H9 (cell line): ENCODE results near the gene UBE4B. TPM values are rescaled to one million over a fixed set of nuclear protein-coding genes. Genes with fewer than 3 reads are reported as not detected.

Source experiments
- DNase-seq: peaks from one replicate; pipeline ENCODE4 v3.0.0-alpha.2; 2017
- H2AFZ ChIP-seq: one replicate; pipeline ENCODE4 v1.6.1; 2013; ENCODE audit warnings: mild to moderate bottlenecking, low read length, control low read depth, moderate library complexity
- H2AK5ac ChIP-seq: 2 replicates; pipeline ENCODE4 v1.6.1; 2013; ENCODE audit warnings: low read length, control low read depth, mixed read lengths; ENCODE audit not compliant: insufficient read length
- H2BK120ac ChIP-seq: one replicate; pipeline ENCODE4 v1.6.1; 2013; ENCODE audit warnings: low read depth, mild to moderate bottlenecking, low read length, control low read depth, inconsistent platforms; ENCODE audit not compliant: poor library complexity, severe bottlenecking
- H2BK12ac ChIP-seq: 2 replicates; pipeline ENCODE4 v1.6.1; 2013; ENCODE audit warnings: low read length, control low read depth, mixed read lengths, low read depth; ENCODE audit not compliant: insufficient read length
- H2BK15ac ChIP-seq: 2 replicates; pipeline ENCODE4 v1.6.1; 2013; ENCODE audit warnings: low read depth, low read length, control low read depth
- H2BK20ac ChIP-seq: one replicate; pipeline ENCODE4 v1.6.1; 2013; ENCODE audit warnings: low read depth, mild to moderate bottlenecking, low read length, control low read depth, inconsistent platforms; ENCODE audit not compliant: poor library complexity, severe bottlenecking
- H2BK5ac ChIP-seq: 2 replicates; pipeline ENCODE4 v1.6.1; 2013; ENCODE audit warnings: low read length, control low read depth, mixed read lengths; ENCODE audit not compliant: insufficient read length
- H3K14ac ChIP-seq: 2 replicates; pipeline ENCODE4 v1.6.1; 2013; ENCODE audit warnings: low read length, control low read depth; ENCODE audit not compliant: insufficient read depth
- H3K18ac ChIP-seq: 2 replicates; pipeline ENCODE4 v1.6.1; 2013; ENCODE audit warnings: low read depth, mild to moderate bottlenecking, mixed read lengths, low read length, control low read depth; ENCODE audit not compliant: insufficient read length
- H3K23ac ChIP-seq: 2 replicates; pipeline ENCODE4 v1.6.1; 2013; ENCODE audit warnings: low read length, control low read depth, mixed read lengths, low read depth; ENCODE audit not compliant: insufficient read length
- H3K23me2 ChIP-seq: 2 replicates; pipeline ENCODE4 v1.6.1; 2013; ENCODE audit warnings: low read depth, mild to moderate bottlenecking, mixed read lengths, low read length, control low read depth; ENCODE audit not compliant: insufficient read length, poor library complexity, severe bottlenecking
- H3K27ac ChIP-seq: 2 replicates; pipeline ENCODE4 v1.5.1; 2013; ENCODE audit warnings: low read length, control low read depth, mixed read lengths, low read depth; ENCODE audit not compliant: insufficient read length
- H3K27me3 ChIP-seq: 2 replicates; pipeline ENCODE4 v1.6.1; 2013; ENCODE audit warnings: low read length, control low read depth, inconsistent platforms; ENCODE audit not compliant: insufficient read depth
- H3K4ac ChIP-seq: 2 replicates; pipeline ENCODE4 v1.6.1; 2013; ENCODE audit warnings: low read depth, mild to moderate bottlenecking, control low read depth, inconsistent platforms, low read length, moderate library complexity
- H3K4me1 ChIP-seq: 2 replicates; pipeline ENCODE4 v1.6.1; 2013; ENCODE audit warnings: low read length, control low read depth, inconsistent platforms; ENCODE audit not compliant: insufficient read depth
- H3K4me2 ChIP-seq: 2 replicates; pipeline ENCODE4 v1.6.1; 2013; ENCODE audit warnings: low read length, control low read depth, mixed read lengths; ENCODE audit not compliant: insufficient read length, insufficient read depth
- H3K56ac ChIP-seq: 2 replicates; pipeline ENCODE4 v1.6.1; 2013; ENCODE audit warnings: low read depth, mild to moderate bottlenecking, mixed read lengths, low read length, control low read depth; ENCODE audit not compliant: insufficient read length
- H3K79me1 ChIP-seq: 2 replicates; pipeline ENCODE4 v1.6.1; 2013; ENCODE audit warnings: low read depth, mild to moderate bottlenecking, moderate library complexity, low read length, control low read depth, inconsistent platforms; ENCODE audit not compliant: insufficient read depth, poor library complexity, severe bottlenecking
- H3K79me2 ChIP-seq: 2 replicates; pipeline ENCODE4 v1.6.1; 2013; ENCODE audit warnings: low read length, control low read depth, inconsistent platforms; ENCODE audit not compliant: insufficient read depth
- H3K9ac ChIP-seq: 2 replicates; pipeline ENCODE4 v1.6.1; 2013; ENCODE audit warnings: low read length, control low read depth, mixed read lengths; ENCODE audit not compliant: insufficient read length; ENCODE audit errors: extremely low read depth
- H3K9me3 ChIP-seq: one replicate; pipeline ENCODE4 v1.6.1; 2013; ENCODE audit warnings: low read depth, low read length, inconsistent platforms; ENCODE audit not compliant: control insufficient read depth
- H3T11ph ChIP-seq: one replicate; pipeline ENCODE4 v1.6.1; 2013; ENCODE audit warnings: mild to moderate bottlenecking, low read length, control low read depth, inconsistent platforms
- H4K20me1 ChIP-seq: one replicate; pipeline ENCODE4 v1.6.1; 2013; ENCODE audit not compliant: control insufficient read depth, insufficient read length, insufficient read depth
- H4K5ac ChIP-seq: 2 replicates; pipeline ENCODE4 v1.6.1; 2013; ENCODE audit warnings: low read depth, mild to moderate bottlenecking, mixed read lengths, low read length, control low read depth; ENCODE audit not compliant: insufficient read length
- H4K8ac ChIP-seq: replicated peaks from 2 replicates; pipeline ENCODE4 v1.6.1; 2013; ENCODE audit warnings: low read length, control low read depth, mixed read lengths, low read depth; ENCODE audit not compliant: insufficient read length
- H4K91ac ChIP-seq: 2 replicates; pipeline ENCODE4 v1.6.1; 2013; ENCODE audit warnings: low read depth, mild to moderate bottlenecking, moderate library complexity, mixed read lengths, low read length, control low read depth; ENCODE audit not compliant: insufficient read length
- H3K27ac Mint-ChIP-seq, 3 experiments: 2 replicates in 2 of 3; 3 replicates in 1 of 3; pipeline ENCODE4 v1.8.0; 2020 to 2021; ENCODE audit warnings: mixed read lengths in 3 of 3, mild to moderate bottlenecking in 1 of 3, moderate library complexity in 1 of 3
- H3K27me3 Mint-ChIP-seq: 2 replicates; pipeline ENCODE4 v1.8.0; 2021; ENCODE audit warnings: low read depth, mild to moderate bottlenecking, moderate library complexity, mixed read lengths
- H3K36me3 Mint-ChIP-seq, 3 experiments: 2 replicates in 2 of 3; 3 replicates in 1 of 3; pipeline ENCODE4 v1.8.0; 2020 to 2021; ENCODE audit warnings: low read depth in 3 of 3, mixed read lengths in 3 of 3; ENCODE audit not compliant: insufficient read depth in 1 of 3
- H3K4me1 Mint-ChIP-seq, 2 experiments: 2 replicates each; pipeline ENCODE4 v1.8.0; 2020; ENCODE audit warnings: mixed read lengths in 2 of 2
- H3K4me3 Mint-ChIP-seq, 2 experiments: 2 replicates in 1 of 2; 3 replicates in 1 of 2; pipeline ENCODE4 v1.8.0; 2020 to 2021; ENCODE audit warnings: mild to moderate bottlenecking in 2 of 2, mixed read lengths in 2 of 2, moderate library complexity in 1 of 2
- H3K9me3 Mint-ChIP-seq, 2 experiments: 2 replicates in 1 of 2; 3 replicates in 1 of 2; pipeline ENCODE4 v1.8.0; 2020; ENCODE audit warnings: mild to moderate bottlenecking in 2 of 2, mixed read lengths in 2 of 2, moderate library complexity in 1 of 2
- WGBS: extraction: QIAGEN DNeasy Blood & Tissue Kit; methylation state at CpG from one replicate; pipeline ENCODE4 v1.1.7; 2013; ENCODE audit warnings: missing lambda C conversion rate, low lambda C conversion rate, mixed read lengths; ENCODE audit not compliant: insufficient read length; ENCODE audit errors: extremely low coverage; 5-methylcytosine and 5-hydroxymethylcytosine counted together
- total RNA-seq: library from RNA; stranded (reverse); gene quantifications from 2 replicates; pipeline ENCODE4 v1.2.1, GENCODE V29; 2021
- TF ChIP-seq, protein P1 (sequence below): fragments of 200-600 bp; sonication (generic); conservative IDR thresholded peaks from 3 replicates; pipeline ENCODE4 v1.8.0; 2021; ENCODE audit warnings: antibody characterized with exemption, mild to moderate bottlenecking

Gene UBE4B
- total RNA-seq, 1 experiment from 2014 or later: 67.6 TPM

DNA sequence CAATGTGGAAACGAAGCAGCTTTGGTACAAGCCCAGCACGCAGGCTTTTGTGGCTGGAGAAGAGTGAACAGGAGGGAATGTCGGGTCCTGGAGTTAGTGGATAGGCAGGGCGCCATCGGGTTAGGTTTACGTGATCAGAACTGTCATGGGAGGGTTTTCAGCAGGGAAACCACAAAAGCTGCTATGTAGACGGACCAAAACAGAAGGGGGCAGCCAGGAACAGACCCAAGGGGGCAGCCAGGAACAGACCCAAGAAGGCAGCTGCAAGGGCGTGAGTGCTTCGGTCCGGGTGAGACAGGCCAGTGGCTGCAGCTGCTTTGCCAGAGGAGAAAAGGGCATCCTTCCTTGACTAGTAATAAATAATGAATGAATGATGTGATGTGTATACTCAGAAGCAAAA, 100.1 kb downstream of the UBE4B start:
- H3K4me2 ChIP-seq: no peak overlapping the region
- H3T11ph ChIP-seq: no peak overlapping the region
- no peaks in the 10 kb centered on the region for H3K4me1 ChIP-seq
- H2BK120ac ChIP-seq: no peak overlapping the region
- H4K5ac ChIP-seq: no peak overlapping the region
- no peak overlapping the region for H2BK12ac ChIP-seq
- H2AK5ac ChIP-seq: no peak overlapping the region
- no peaks in the 10 kb centered on the region for H3K79me2 ChIP-seq
- H3K27ac ChIP-seq: no peak overlapping the region
- H3K23me2 ChIP-seq: no peaks in the 10 kb centered on the region
- H4K20me1 ChIP-seq: no peaks in the 10 kb centered on the region
- H2BK20ac ChIP-seq: no peak overlapping the region
- H3K4me1 Mint-ChIP-seq: no peaks in the 10 kb centered on the region
- H3K4me3 Mint-ChIP-seq: no peak overlapping the region
- H3K27me3 ChIP-seq: no peaks in the 10 kb centered on the region
- H2BK5ac ChIP-seq: no peak overlapping the region
- WGBS: no CpG with 5 or more reads among the region's 10 CpGs
- no peak overlapping the region for H3K4ac ChIP-seq
- TF ChIP-seq, protein P1, sequence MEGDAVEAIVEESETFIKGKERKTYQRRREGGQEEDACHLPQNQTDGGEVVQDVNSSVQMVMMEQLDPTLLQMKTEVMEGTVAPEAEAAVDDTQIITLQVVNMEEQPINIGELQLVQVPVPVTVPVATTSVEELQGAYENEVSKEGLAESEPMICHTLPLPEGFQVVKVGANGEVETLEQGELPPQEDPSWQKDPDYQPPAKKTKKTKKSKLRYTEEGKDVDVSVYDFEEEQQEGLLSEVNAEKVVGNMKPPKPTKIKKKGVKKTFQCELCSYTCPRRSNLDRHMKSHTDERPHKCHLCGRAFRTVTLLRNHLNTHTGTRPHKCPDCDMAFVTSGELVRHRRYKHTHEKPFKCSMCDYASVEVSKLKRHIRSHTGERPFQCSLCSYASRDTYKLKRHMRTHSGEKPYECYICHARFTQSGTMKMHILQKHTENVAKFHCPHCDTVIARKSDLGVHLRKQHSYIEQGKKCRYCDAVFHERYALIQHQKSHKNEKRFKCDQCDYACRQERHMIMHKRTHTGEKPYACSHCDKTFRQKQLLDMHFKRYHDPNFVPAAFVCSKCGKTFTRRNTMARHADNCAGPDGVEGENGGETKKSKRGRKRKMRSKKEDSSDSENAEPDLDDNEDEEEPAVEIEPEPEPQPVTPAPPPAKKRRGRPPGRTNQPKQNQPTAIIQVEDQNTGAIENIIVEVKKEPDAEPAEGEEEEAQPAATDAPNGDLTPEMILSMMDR: no peak
- H3K18ac ChIP-seq: no peak overlapping the region
- no peak overlapping the region for H2BK15ac ChIP-seq
- H2AFZ ChIP-seq: no peak overlapping the region
- H3K56ac ChIP-seq: no peak overlapping the region
- H3K79me1 ChIP-seq: no peaks in the 10 kb centered on the region
- no peaks in the 10 kb centered on the region for H3K9me3 ChIP-seq
- peaks cover 19 to 69% (median 64%) of the 10 kb centered on the region in 3 experiments; a peak in 6 of 7 replicates for H3K36me3 Mint-ChIP-seq
- no peak overlapping the region for H3K14ac ChIP-seq
- no peak overlapping the region for H4K8ac ChIP-seq
- H3K9me3 Mint-ChIP-seq: no peaks in the 10 kb centered on the region
- H3K27ac Mint-ChIP-seq: 0 out of 7 replicates have a peak overlapping the region, but pooled peaks of 1 of the 3 experiments have one; percentile 17
- no peak for DNase-seq
- no peak overlapping the region for H3K23ac ChIP-seq
- no peak overlapping the region for H3K9ac ChIP-seq
- no peaks in the 10 kb centered on the region for H3K27me3 Mint-ChIP-seq
- no peak overlapping the region for H4K91ac ChIP-seq
